SK-N-SH (cell line): ENCODE measurements around the gene DHRS7C. TPM values are rescaled to one million over a fixed set of nuclear protein-coding genes. Genes with fewer than 3 reads are reported as not detected.

Experiments
- CTCF ChIA-PET: fragments of 300-600, 350-600 bp; formaldehyde crosslinking; extraction: SDS; loops from one replicate; lab custom pipeline; 2021; lab: Yijun Ruan, JAX
- POLR2A ChIA-PET: fragments of 350-600 bp; sonication (Branson Sonifier 250); formaldehyde crosslinking; extraction: SDS; loops from one replicate; lab custom pipeline; 2020; ENCODE audit warnings: antibody characterized with exemption, inconsistent platforms; lab: Yijun Ruan, JAX
- DNase-seq: peaks from one replicate; pipeline ENCODE4 v3.0.0; 2012
- H2AFZ ChIP-seq: fragments of 200-600 bp; sonication (generic); 2 replicates; pipeline ENCODE4 v1.8.1; 2016; ENCODE audit warnings: antibody characterized with exemption, mild to moderate bottlenecking, low read depth
- H3F3A ChIP-seq: fragments of 200-600 bp; sonication (generic); replicated peaks from 2 replicates; pipeline ENCODE3; 2016; ENCODE audit warnings: antibody characterized with exemption, mild to moderate bottlenecking; ENCODE audit not compliant: insufficient read depth
- H3K27ac ChIP-seq, 2 experiments: fragments of 200-500 bp in 1 of 2; fragments of 200-600 bp in 1 of 2; sonication (Bioruptor generic) in 1 of 2; sonication (generic), shearing (Covaris generic) in 1 of 2; 2 replicates each; pipeline versions ENCODE4 v1.5.1 to v1.6.1; 2014 to 2016; ENCODE audit warnings: low read depth in 2 of 2, inconsistent platforms in 1 of 2, low read length in 1 of 2, mild to moderate bottlenecking in 1 of 2, mixed read lengths in 1 of 2
- H3K27me3 ChIP-seq: fragments of 200-600 bp; sonication (generic), shearing (Covaris generic); 2 replicates; pipeline ENCODE4 v1.6.1; 2016; ENCODE audit warnings: mixed run types; ENCODE audit not compliant: insufficient read depth
- H3K36me3 ChIP-seq, 2 experiments: fragments of 200-500 bp in 1 of 2; fragments of 200-600 bp in 1 of 2; sonication (Bioruptor generic) in 1 of 2; sonication (generic) in 1 of 2; replicated peaks in 1 of 2; 2 replicates each; pipeline versions ENCODE3 to v1.5.1; 2014 to 2016; ENCODE audit warnings: low read length in 1 of 2, mild to moderate bottlenecking in 1 of 2; ENCODE audit not compliant: insufficient read depth in 2 of 2, control insufficient read depth in 1 of 2
- H3K4me1 ChIP-seq, 2 experiments: fragments of 200-500 bp in 1 of 2; fragments of 200-600 bp in 1 of 2; sonication (Bioruptor generic) in 1 of 2; sonication (generic), shearing (Covaris generic) in 1 of 2; 2 replicates each; pipeline versions ENCODE4 v1.5.1 to v1.6.1; 2014 to 2016; ENCODE audit warnings: low read depth in 1 of 2, low read length in 1 of 2, mixed run types in 1 of 2; ENCODE audit not compliant: insufficient read depth in 2 of 2, control insufficient read depth in 1 of 2
- H3K4me2 ChIP-seq: fragments of 200-600 bp; sonication (generic), shearing (Covaris generic); 2 replicates; pipeline ENCODE4 v1.6.1; 2017; ENCODE audit warnings: mixed run types
- H3K4me3 ChIP-seq, 2 experiments: fragments of 200-500 bp in 1 of 2; fragments of 200-600 bp in 1 of 2; sonication (Bioruptor generic) in 1 of 2; sonication (generic), shearing (Covaris generic) in 1 of 2; 2 replicates each; pipeline versions ENCODE4 v1.5.1 to v1.8.1; 2014 to 2016; ENCODE audit warnings: low read depth in 2 of 2, inconsistent platforms in 1 of 2, low read length in 1 of 2, mild to moderate bottlenecking in 1 of 2, mixed read lengths in 1 of 2, moderate library complexity in 1 of 2
- H3K79me2 ChIP-seq: fragments of 200-600 bp; sonication (generic); 2 replicates; pipeline ENCODE4 v1.8.1; 2017; ENCODE audit warnings: mild to moderate bottlenecking; ENCODE audit not compliant: insufficient read depth
- H3K9ac ChIP-seq: fragments of 200-600 bp; sonication (generic); 2 replicates; pipeline ENCODE4 v1.6.1; 2017; ENCODE audit warnings: mixed run types
- H3K9me2 ChIP-seq: fragments of 200-600 bp; sonication (generic); 2 replicates; pipeline ENCODE4 v1.6.1; 2017; ENCODE audit warnings: mixed run types
- H3K9me3 ChIP-seq: fragments of 200-600 bp; sonication (generic); 2 replicates; pipeline ENCODE4 v1.6.1; 2017; ENCODE audit warnings: mixed run types, mild to moderate bottlenecking, moderate library complexity
- H4K20me1 ChIP-seq: fragments of 200-600 bp; sonication (generic); 2 replicates; pipeline ENCODE4 v1.6.1; 2017; ENCODE audit warnings: mild to moderate bottlenecking, mixed run types; ENCODE audit not compliant: insufficient read depth
- CHD2 ChIP-seq: fragments of 150-350 bp; IDR thresholded peaks from 2 replicates; pipeline ENCODE4 v1.6.1; 2018; ENCODE audit warnings: low read length; ENCODE audit not compliant: partially characterized antibody
- CTCF ChIP-seq: fragments of 200-600 bp; sonication (generic); IDR thresholded peaks from 2 replicates; pipeline ENCODE4 v1.6.1; 2017; ENCODE audit warnings: antibody characterized with exemption, mild to moderate bottlenecking, moderate library complexity
- ELF1 ChIP-seq: IDR thresholded peaks from 2 replicates; pipeline ENCODE4 v1.4.0; 2012
- EP300 ChIP-seq, 2 experiments: IDR thresholded peaks; 2 replicates each; pipeline versions ENCODE4 v1.4.0 to v1.6.1; 2012; ENCODE audit warnings: borderline replicate concordance in 1 of 2, low read depth in 1 of 2, low read length in 1 of 2
- EZH2phosphoT487 ChIP-seq: fragments of 200-600 bp; sonication (generic); IDR thresholded peaks from 2 replicates; pipeline ENCODE4 v1.6.1; 2017; ENCODE audit warnings: low read depth, mixed run types, mild to moderate bottlenecking, antibody characterized with exemption, moderate library complexity, borderline replicate concordance
- FOSL2 ChIP-seq: IDR thresholded peaks from 2 replicates; pipeline ENCODE4 v1.4.0; 2012; ENCODE audit warnings: low read depth, mild to moderate bottlenecking, moderate library complexity, borderline replicate concordance
- FOXM1 ChIP-seq: IDR thresholded peaks from 2 replicates; pipeline ENCODE4 v1.4.0; 2012; ENCODE audit warnings: low read depth, mild to moderate bottlenecking
- GABPA ChIP-seq: IDR thresholded peaks from 2 replicates; pipeline ENCODE4 v1.4.0; 2012; ENCODE audit warnings: low read depth, mild to moderate bottlenecking
- GATA2 ChIP-seq: sonication (generic); formaldehyde crosslinking; IDR thresholded peaks from 2 replicates; pipeline ENCODE4 v1.5.0; 2020; ENCODE audit warnings: mild to moderate bottlenecking, missing genetic modification reagents
- IRF3 ChIP-seq: fragments of 150-350 bp; IDR thresholded peaks from 2 replicates; pipeline ENCODE4 v1.6.1; 2016; ENCODE audit warnings: mild to moderate bottlenecking, low read depth, low read length
- JUND ChIP-seq: IDR thresholded peaks from 2 replicates; pipeline ENCODE4 v1.4.0; 2012
- MAX ChIP-seq: IDR thresholded peaks from 2 replicates; pipeline ENCODE4 v1.4.0; 2012; ENCODE audit warnings: low read depth
- MXI1 ChIP-seq: IDR thresholded peaks from 2 replicates; pipeline ENCODE4 v1.6.1; 2012; ENCODE audit warnings: mild to moderate bottlenecking, low read depth, low read length, improper control_type of control experiment
- NFIC ChIP-seq: IDR thresholded peaks from 2 replicates; pipeline ENCODE4 v1.4.0; 2012; ENCODE audit warnings: borderline replicate concordance
- NRF1 ChIP-seq: IDR thresholded peaks from 2 replicates; pipeline ENCODE4 v1.6.1; 2012; ENCODE audit warnings: low read depth, mild to moderate bottlenecking, low read length
- POLR2AphosphoS5 ChIP-seq: IDR thresholded peaks from 2 replicates; pipeline ENCODE4 v1.6.1; 2012; ENCODE audit warnings: low read depth, low read length
- RAD21 ChIP-seq: IDR thresholded peaks from 2 replicates; pipeline ENCODE4 v1.6.1; 2012; ENCODE audit warnings: mild to moderate bottlenecking, low read length
- SMC3 ChIP-seq: IDR thresholded peaks from 2 replicates; pipeline ENCODE4 v1.6.1; 2012; ENCODE audit warnings: low read depth, low read length, improper control_type of control experiment
- USF2 ChIP-seq: fragments of 150-350 bp; IDR thresholded peaks from 2 replicates; pipeline ENCODE4 v1.6.1; 2017; ENCODE audit warnings: antibody characterized with exemption, low read length, low read depth, borderline replicate concordance
- YY1 ChIP-seq: IDR thresholded peaks from 2 replicates; pipeline ENCODE4 v1.4.0; 2012; ENCODE audit warnings: low read depth, mild to moderate bottlenecking
- WGBS: methylation state at CpG from one replicate; pipeline ENCODE4 v1.1.6; 2017; ENCODE audit warnings: low lambda C conversion rate; 5-methylcytosine and 5-hydroxymethylcytosine counted together
- polyA plus RNA-seq, 3 experiments: library from polyadenylated mRNA; depleted of rRNA; stranded (reverse); fragments of >200 nt; gene quantifications; 2 replicates each; pipeline ENCODE4 v1.2.3, GENCODE V29; 2012

Gene DHRS7C
- polyA plus RNA-seq, 1 of the 3 experiments (the other 2 are of a cell fraction), result not detected

- H3F3A ChIP-seq, result no peaks in the 10 kb centered on the region
- no peaks in the 10 kb centered on the region for H3K79me2 ChIP-seq
- H3K27me3 ChIP-seq, result peaks cover 13% of the 10 kb centered on the region; the same call in 1 of the 2 replicates
- DNase-seq, result no peak
- H3K9me2 ChIP-seq, result no peaks in the 10 kb centered on the region
- H3K27ac ChIP-seq, result no peak overlapping the region
- no peak overlapping the region for H2AFZ ChIP-seq
- no peak overlapping the region for H3K9ac ChIP-seq
- no peaks in the 10 kb centered on the region for H4K20me1 ChIP-seq
- TF ChIP-seq POLR2AphosphoS5 (no peak), ELF1 (no peak), JUND (no peak), NFIC (no peak), MAX (no peak), EZH2phosphoT487 (no peak), CHD2 (no peak), FOSL2 (no peak), YY1 (no peak), MXI1 (no peak), FOXM1 (no peak), GATA2 (CRISPR knock-in tag) (no peak), GABPA (no peak), NRF1 (no peak)
- H3K9me3 ChIP-seq, result no peaks in the 10 kb centered on the region
- no peaks in the 10 kb centered on the region for H3K36me3 ChIP-seq
- no peak overlapping the region for H3K4me2 ChIP-seq
- WGBS, result 24% methylated on average over 8 of the region's 8 CpGs
- no peaks in the 10 kb centered on the region for H3K4me1 ChIP-seq
- POLR2A ChIA-PET, result no interaction called here
- CTCF ChIA-PET, result no interaction called here
- no peak overlapping the region for H3K4me3 ChIP-seq
These were observed 18.0 kb upstream of the DHRS7C start for GRCh38 chr17:9809409-9809808.

GRCh38 chr17:9806699-9807098, 15.3 kb upstream of the DHRS7C start:
- H3K27ac ChIP-seq, result no peak overlapping the region
- no peaks in the 10 kb centered on the region for H3K36me3 ChIP-seq
- ChIA-PET CTCF (no interaction called here), POLR2A (no interaction called here)
- no peak overlapping the region for H2AFZ ChIP-seq
- no peak for DNase-seq
- no peaks in the 10 kb centered on the region for H4K20me1 ChIP-seq
- no peaks in the 10 kb centered on the region for H3F3A ChIP-seq
- H3K4me2 ChIP-seq, result no peak overlapping the region
- no peak overlapping the region for H3K4me3 ChIP-seq
- H3K9ac ChIP-seq, result no peak overlapping the region
- H3K9me2 ChIP-seq, result no peaks in the 10 kb centered on the region
- H3K9me3 ChIP-seq, result no peaks in the 10 kb centered on the region
- peaks cover 7% of the 10 kb centered on the region; the same call in 1 of the 2 replicates for H3K27me3 ChIP-seq
- no peaks in the 10 kb centered on the region for H3K79me2 ChIP-seq
- no peak for TF ChIP-seq EP300 (IDR thresholded peaks at IDR 0.05; ENCODE audit: borderline replicate concordance in 1 of 2, low read depth in 1 of 2, low read length in 1 of 2)
- no peak for TF ChIP-seq SMC3
- no peak for TF ChIP-seq POLR2AphosphoS5
- no peak for TF ChIP-seq CHD2
- no peak for TF ChIP-seq USF2
- TF ChIP-seq YY1, result no peak
- TF ChIP-seq RAD21, result no peak
- TF ChIP-seq CTCF, result no peak
- no peak for TF ChIP-seq JUND
- TF ChIP-seq NRF1, result no peak
- no peak for TF ChIP-seq IRF3
- WGBS, result 5% methylated on average over 6 of the region's 6 CpGs
- no peaks in the 10 kb centered on the region for H3K4me1 ChIP-seq
